GM21360 (cell line): ENCODE measurements around the gene IL1R2.
"Not testable (repeated sequence)": the region's sequence is repeated elsewhere in the genome, so short reads cannot be mapped to it uniquely, and the experiment has no call there.

ENCODE experiments used
- ATAC-seq: cut with Tn5 transposase; IDR thresholded peaks from one replicate; pipeline ENCODE4 v1.9.1; 2021; ENCODE audit warnings: mild to moderate bottlenecking, moderate library complexity; ENCODE audit not compliant: unreplicated experiment

IL1R2 gene

GRCh38 chr2:102057502-102058292 lies 65.9 kb downstream of the IL1R2 start:
- ATAC-seq: no peak

- ATAC-seq: no peak
These were observed 66.6 kb downstream of the IL1R2 start for GRCh38 chr2:102058293-102058833.

- ATAC-seq: no peak
These were observed 67.4 kb downstream of the IL1R2 start for GRCh38 chr2:102059151-102059550.

- no peak for ATAC-seq
These were observed 68.3 kb downstream of the IL1R2 start for GRCh38 chr2:102060047-102060446.

GRCh38 chr2:102060792-102061191 lies 69.0 kb downstream of the IL1R2 start:
- no peak for ATAC-seq

- ATAC-seq: no peak
These were observed 69.5 kb downstream of the IL1R2 start for GRCh38 chr2:102061286-102061699.

GRCh38 chr2:102061962-102062795 lies 70.4 kb downstream of the IL1R2 start:
- no peak for ATAC-seq

GRCh38 chr2:102062802-102063201 lies 71.0 kb downstream of the IL1R2 start:
- no peak for ATAC-seq

GRCh38 chr2:102063487-102063911 lies 71.7 kb downstream of the IL1R2 start:
- no peak for ATAC-seq

GRCh38 chr2:102063941-102064678 lies 72.3 kb downstream of the IL1R2 start:
- no peak for ATAC-seq

- ATAC-seq: no peak
These were observed 73.2 kb downstream of the IL1R2 start for GRCh38 chr2:102064679-102065674.

- ATAC-seq: no peak
These were observed 74.0 kb downstream of the IL1R2 start for GRCh38 chr2:102065675-102066252.

- ATAC-seq: no peak
These were observed 74.8 kb downstream of the IL1R2 start for GRCh38 chr2:102066554-102066953.

- not testable (repeated sequence) for ATAC-seq
These were observed 76.4 kb downstream of the IL1R2 start for GRCh38 chr2:102068126-102068525.

- no peak for ATAC-seq
These were observed 77.7 kb downstream of the IL1R2 start for GRCh38 chr2:102069311-102069974.

GRCh38 chr2:102070058-102070642 lies 78.4 kb downstream of the IL1R2 start:
- no peak for ATAC-seq

- ATAC-seq: no peak
These were observed 81.0 kb downstream of the IL1R2 start for GRCh38 chr2:102072741-102073140.

GRCh38 chr2:102073168-102073724 lies 81.5 kb downstream of the IL1R2 start:
- no peak for ATAC-seq
